DMS 273 (cell line): ENCODE measurements around the gene RALGAPA2.

Experiments
- DNase-seq: peaks from one replicate; lab custom pipeline; 2025; ENCODE audit not compliant: unreplicated experiment; lab: John Stamatoyannopoulos, UW

Gene RALGAPA2

DNA sequence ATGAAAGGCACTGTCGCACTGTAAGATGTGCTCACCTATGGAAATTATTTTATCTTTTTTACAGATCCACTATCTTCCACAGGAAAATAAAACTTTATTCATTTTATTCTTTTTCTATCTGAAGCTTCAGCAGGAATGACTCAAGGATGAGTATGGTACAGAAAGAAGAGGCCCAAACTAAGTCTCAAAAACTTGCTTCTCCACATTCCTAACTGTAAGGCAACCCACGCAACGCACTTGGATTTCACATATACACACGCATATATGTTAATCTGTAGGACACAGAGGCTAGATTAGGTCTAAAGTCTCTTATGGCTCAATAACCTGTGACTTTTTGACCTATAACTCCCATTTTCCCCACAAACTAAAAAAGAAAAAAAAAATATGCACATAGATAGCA, 81.9 kb downstream of the RALGAPA2 start:
- DNase-seq: no peak

DNA sequence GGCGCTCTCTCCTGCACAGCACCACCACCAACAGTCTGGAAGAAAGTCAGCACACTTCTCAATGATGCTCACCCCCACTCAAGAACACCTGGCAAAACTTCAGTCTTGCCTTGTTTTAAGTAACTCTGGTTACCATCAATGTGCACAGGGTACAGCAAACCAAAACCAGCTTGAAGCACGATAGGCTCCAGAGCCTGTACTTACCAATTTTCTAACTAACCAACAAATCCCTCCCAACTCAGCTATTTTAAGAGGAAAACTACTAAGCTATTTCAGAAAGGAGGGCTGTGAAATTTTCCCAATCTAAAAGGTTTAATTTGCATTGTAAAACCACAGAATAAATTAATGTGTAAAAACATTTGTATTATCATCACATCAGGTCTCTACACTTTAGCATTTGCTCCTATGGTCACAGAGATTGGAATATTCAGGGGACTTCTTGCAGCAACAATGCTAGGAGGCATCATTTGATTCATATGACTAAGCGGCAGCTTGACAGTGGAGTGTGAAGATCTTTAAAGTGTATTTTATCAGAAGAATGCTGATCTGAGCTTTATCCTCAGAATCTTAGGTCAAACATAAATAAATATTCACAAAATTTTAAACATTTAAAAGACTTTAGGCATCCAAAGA, 82.8 kb downstream of the RALGAPA2 start:
- no peak for DNase-seq

DNA sequence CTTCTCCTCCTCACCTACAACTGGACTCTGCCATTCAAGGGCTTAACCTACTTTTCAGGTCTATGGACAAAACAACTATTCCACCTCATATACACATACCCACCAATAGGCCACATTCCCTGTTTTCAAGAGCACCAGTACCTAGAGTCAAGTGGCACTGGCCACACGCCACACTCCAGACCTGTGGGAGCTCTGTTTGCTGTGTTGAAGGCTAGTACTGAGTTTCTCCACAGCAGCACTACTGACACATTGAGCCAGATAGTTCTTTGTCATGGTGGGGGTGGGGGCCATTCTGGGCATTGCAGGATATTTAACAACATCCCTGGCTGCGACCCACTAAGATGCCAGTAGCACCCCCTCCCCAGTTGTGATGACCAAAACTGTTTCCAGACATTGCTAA, 84.1 kb downstream of the RALGAPA2 start:
- DNase-seq: no peak

DNA sequence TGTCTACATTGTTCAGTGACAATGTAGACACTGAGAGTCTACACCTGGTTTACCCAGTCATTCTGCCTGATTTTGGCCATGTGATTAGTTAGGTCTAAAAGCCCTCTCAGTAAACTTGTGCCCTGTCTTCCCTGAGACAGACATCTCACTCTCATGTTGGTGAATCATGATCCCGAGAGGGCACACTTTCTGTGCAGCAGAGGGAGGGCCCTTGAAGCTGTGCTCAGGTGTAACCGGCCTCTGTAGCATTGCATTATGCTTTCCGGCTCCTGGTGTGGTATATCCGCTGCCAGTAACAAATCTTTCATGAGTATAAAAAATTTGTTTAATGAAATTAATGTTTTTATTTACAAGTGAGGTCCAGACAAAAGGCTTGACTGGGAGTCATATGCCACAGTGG, 85.0 kb downstream of the RALGAPA2 start:
- no peak for DNase-seq

DNA sequence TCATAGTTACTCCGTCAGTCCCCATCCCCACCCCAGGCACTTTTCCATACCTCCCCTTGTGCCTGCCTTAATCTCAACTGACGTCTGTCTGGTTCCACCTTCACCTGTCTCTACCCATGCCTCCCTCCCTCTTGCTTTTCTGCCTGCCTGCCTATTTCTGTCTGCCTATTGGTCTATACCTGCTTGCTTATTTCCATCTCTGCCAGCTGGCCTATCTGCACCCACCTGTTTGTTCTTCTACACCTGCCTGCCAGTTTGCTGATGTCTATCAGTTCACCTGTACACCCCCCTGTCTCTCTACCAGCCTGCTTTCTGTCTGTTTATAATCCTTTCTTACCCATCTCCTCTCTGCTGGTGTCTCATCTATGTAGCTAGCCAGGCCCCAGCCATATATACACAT, 87.5 kb downstream of the RALGAPA2 start:
- DNase-seq: no peak

DNA sequence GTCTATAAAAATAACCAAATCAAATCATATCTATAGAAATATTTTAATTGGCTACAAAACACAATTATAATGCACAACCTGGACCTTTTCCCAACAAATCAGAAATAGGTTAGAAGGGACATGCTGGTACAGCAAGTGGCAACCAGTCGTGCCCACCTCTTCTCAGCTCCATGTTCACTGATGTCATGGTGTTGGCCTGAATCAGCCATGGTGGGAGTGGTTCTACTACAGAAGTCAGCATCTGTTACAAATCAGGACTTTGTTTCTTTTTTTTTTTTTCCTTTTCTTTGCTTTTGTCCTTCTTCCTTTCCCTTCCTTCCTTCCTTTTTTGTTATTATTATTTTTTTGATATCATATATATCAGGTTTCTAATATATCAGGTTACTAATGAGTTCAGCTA, 91.2 kb downstream of the RALGAPA2 start:
- no peak for DNase-seq

DNA sequence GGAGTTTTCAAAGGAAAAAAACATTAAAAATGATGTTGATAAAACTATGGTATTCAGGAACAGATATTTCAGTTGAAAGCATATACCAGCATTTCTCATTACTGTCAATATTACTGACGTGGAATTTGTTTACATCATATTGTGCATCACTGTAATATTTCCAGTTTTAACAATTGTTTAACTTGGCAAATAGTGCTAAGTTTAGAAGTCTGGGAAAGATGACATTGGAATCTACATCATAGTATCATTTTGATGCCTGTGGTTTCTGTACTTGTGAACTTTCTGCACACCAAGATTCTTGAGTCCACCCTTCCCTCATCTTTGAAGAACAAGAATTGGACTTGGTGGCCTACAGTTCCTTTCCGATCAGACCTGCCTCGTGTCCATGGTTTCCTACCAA, 98.1 kb downstream of the RALGAPA2 start:
- DNase-seq: no peak

DNA sequence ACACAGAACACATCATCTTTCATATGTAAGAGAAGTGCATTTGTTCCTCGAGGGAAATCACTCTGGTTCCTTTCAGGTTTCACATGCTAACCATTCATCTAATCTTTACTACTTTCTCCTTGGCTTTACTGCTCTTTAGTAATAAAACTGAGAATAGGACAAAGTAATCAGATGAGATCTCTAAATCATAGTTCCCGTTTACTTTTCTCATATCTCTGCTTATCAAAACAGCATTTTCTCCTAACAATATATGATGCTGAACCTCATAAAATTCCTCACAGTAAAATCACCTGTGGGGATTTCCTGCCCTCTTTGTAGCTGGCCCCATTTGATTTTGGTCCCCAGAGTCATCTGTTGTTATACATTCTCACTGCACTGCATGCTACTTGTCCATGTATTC, 100.2 kb downstream of the RALGAPA2 start:
- no peak for DNase-seq

DNA sequence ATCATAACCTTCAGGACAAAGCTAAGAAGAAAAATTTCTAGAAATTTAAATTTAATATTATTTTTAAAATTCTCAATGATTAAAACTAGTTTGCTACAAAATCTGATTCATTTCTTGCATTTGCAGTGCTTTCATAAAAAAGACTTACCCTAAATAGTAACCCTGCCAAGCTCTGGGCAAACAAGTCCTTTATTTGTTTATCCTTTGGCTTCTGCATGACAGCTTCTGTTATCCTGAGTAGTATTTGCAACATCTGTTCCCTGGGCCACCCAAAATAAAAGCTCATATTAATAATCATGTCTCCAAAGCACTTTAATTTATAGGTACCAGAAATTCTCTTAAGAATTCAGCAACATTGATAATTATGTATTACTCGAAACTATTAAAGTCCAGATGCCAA, 101.3 kb downstream of the RALGAPA2 start:
- DNase-seq: peak; percentile 48

DNA sequence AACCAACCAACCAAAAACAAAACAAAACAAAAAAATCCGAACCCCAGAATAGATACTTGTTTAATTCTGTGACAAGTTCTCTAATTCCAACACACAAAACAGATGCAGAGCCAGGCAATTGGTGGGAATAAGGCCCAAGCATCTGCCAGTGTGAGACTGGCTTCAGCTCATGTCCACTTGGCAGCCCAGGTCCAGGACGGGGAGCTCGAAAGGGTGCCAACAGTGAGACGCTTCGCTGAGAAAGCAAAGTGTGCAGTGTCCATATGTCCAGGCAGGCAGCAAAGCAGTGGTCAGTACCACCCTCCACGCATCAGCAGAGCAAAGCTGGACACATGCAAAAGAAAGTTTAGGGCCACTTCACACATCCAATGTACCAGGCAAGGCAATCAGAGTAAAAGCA, 102.9 kb downstream of the RALGAPA2 start:
- no peak for DNase-seq

DNA sequence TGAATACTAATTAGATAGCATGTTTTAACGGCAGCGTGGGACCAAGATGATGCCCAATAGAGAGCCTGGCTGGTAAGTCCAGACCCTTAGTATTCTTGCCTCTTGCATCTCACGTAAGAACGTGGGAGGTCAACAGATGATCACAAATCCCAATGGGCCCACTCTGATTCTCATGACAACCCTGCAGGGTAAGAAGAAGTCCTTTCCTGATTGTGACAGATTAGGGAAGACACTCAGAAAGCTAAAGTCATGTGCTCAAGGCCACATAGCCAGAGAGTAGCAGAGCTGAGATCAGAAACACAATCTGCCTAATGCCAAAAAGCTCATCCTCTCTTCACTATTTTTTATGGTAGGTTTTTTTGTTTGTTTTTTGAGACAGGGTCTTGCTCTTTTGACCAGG, 103.8 kb downstream of the RALGAPA2 start:
- no peak for DNase-seq

DNA sequence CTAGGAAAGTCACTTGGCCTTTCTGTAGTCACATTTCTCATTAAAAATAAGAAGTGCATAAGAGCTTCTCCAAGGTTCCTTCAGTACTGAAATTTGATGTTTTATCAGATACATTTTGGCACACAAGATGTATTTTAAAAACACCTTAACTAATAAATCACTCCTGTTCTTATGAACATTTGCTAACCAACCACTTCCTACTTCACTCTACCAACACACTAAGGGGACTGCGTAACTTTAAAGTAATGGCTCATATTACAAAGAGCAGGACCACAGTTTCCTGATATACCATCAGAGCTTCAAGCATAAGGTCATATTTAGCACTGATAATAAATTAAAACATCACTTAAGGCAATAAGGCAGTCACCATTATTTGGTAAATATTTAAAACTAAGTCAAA, 104.4 kb downstream of the RALGAPA2 start:
- DNase-seq: no peak

DNA sequence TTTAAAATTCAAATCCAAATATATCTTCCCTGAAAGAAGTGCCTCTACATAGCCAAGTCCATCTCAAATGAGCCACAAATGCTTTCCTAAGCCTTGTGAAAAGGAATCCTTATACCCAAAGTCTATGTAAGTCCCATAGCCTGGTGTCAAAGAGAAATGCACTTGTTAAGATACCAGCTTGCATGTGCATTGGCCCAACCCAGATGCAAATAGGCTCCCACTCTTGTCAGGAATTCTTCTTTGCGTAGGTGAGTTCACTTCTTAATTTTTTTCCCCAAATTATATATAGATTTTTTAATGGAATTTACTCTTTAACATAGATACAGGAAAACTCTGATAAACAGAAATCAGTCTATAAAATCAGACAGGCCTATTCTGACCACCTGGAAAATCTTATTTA, 105.6 kb downstream of the RALGAPA2 start:
- no peak for DNase-seq

DNA sequence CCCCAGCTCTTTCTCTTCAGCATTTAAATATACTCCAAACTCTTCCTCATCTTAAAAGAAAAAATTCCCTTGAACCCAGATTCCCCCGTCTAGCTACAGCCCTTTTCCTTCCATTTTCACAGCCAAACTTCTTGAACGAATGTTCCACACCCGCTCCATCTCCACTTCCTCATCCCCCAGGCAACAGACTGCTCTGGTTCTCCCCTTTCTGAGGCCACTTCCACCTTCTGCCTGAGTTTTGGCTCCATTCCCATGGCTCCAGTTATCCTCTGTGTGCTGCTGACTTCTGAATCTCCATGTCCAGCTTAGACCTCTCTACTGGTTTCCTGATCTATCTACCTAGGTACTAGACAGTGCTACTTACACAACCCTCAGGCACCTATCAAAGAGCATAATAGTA, 106.4 kb downstream of the RALGAPA2 start:
- peak; percentile 70 for DNase-seq

DNA sequence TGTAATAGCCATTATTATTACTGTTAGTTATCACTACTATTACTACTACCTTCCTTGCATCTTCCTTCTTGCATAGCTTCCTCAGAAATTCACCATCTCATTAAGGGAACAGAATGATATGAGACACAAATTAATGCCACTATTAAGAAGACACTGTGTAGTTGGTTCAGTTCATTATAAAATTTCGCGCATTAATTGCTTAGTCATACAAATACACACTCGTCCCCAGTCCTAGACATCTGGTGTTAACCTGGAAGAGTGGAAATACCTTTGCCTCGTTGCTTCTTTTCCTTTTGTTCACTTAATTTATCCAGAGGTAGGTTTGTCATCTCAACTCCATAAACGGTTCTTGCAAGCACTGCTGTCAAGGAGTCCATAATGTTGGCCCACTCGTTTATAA, 107.5 kb downstream of the RALGAPA2 start:
- no peak for DNase-seq

DNA sequence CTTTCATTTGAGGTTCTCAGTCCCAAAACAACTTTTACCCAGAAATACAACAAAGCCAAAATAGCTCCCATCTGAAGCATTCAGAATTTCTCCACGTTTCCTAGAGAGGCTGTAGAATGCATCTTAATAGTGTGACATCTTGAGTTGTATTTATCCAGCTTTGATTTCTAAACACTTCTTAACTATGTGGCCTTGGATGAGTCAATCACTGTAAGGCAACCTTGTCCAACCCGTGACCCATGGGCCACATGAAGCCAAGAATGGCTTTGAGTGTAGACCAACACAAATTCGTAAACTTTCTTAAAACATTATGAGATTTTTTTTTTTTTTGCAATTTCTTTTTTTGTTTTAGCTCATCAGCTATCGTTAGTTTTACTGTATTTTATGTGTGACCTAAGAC, 108.1 kb downstream of the RALGAPA2 start:
- DNase-seq: no peak

DNA sequence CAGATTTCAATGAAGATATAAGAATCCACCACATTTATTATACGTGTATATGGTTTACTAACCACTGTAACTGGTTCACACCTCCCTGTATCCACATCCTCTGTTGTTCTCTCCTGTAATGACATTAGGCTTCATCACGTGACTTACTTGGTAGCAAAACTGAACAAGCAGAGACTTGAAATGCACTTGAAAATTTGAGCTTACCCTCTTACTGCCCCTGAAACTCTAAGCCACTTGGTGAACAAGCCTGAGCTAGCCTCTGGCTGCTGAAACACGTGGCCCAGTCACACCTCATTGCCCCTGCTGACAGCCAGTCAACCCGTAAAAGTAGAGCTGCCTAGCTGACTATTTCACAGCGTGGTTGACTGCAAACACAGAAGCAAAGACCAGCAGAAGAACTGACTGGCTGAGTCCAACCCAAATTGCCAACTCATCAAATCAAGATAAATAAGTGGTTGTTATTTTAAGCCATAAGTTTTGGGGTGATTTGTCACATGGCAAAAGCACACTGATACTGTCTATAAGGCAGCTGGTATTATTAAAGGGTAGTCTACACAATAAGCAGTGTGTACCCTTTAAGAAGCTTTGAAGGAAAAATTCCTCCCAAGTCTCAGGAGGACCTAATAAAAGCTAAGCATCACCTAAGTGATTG, 109.0 kb downstream of the RALGAPA2 start:
- DNase-seq: peak; percentile 94

DNA sequence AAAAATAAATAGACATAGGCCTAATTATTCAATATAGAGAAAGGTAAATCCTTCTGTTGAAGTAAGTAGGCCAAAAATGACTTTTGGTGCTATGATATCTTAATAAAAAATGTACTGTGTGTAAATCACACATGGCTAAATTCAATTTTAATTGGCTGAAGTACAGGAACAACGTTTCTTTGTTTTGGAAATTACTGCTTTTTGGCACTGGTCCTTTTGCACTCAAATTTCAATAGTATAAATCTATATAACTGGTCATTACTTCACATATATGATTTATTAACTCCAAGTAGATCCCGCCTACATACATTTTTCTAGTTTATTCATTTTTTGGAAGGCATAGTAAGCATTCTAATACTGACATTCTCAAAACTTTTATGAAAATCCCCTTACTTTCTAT, 114.5 kb downstream of the RALGAPA2 start:
- DNase-seq: no peak

DNA sequence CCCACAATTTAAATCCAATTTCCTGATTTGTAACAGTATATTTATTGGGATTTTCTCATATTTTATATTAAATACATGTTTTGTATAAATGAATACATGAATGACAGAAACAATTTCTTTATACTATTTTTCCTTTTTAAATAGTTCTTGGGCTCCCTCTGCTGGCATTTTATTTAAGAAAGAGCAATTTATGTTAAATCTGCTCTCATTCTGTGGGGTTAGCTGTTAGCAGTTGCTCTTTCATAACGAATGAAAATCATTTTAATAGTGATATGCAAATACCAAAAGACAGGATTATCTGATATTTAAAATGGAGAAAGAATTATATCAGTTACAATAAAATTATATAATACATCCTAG, 118.3 kb downstream of the RALGAPA2 start:
- DNase-seq: peak; percentile 87

DNA sequence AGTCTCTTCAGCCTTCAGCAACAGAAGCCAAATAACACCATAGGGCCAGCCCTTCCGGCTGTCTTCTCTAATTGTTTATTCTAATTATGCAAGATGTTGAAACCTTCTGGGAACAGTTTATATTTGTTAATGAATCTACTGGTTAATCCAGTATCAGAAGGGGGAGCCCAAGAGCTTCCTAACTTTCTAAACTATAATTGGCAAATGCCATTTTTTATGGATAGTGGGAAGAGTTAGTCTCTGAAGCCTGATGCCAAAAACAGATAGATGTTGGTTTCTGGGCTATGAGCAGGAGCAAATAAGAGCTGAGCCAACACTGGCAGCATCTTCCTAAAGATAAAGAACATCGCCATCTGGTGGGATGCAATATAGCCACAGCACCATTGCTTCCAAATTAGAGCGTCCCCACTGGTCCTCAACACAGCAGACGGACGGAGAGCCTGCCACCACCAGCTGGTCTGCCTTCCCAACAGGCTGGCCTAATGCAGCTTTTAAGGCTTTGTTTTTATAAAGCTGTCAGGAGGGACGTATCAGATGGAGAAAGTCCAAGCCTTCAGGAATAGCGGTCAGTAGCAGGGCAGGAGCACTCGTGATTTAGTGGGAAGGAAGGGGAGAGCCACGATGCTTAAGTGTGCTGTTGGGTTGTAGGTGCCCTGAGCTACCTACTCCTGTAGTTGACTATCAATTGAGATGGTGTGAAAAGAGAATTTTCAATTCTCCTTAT, 118.8 kb downstream of the RALGAPA2 start:
- DNase-seq: peak; percentile 99

DNA sequence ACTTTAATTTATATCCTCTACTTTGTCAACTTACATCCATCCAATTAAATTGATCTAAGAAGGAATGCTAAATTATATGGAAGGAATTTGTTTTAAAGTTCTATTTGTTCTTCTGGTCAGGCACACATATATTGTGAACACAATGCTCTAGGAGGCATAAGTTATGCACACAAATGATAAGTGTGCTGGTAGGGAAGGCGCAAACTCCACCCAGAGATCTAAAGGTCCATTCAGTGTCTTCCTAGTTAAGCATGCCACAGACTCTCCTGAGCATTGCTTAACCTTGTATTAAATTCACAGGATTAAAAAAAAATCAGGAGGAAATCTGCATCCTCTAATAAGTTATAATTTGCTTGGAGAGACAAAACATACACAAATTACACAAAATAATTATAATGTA, 127.3 kb downstream of the RALGAPA2 start:
- no peak for DNase-seq

DNA sequence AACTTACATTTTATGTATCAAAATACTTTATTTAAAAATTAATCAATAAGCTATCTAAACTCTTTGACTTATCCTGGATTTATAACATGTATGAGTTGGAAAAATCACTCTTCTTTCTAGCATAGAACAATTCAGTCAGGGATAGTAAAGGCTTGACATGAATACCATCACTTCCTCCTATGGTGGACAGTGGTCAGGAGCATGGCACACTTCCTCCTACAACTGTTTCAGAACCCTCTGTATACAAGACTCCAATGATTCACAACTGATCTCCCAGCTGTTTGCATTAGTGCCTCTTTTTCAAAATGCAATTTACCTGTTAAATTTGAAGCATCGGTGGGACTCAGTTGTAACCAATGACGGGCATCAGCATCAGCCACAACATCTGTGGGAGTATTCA, 129.7 kb downstream of the RALGAPA2 start:
- no peak for DNase-seq

DNA sequence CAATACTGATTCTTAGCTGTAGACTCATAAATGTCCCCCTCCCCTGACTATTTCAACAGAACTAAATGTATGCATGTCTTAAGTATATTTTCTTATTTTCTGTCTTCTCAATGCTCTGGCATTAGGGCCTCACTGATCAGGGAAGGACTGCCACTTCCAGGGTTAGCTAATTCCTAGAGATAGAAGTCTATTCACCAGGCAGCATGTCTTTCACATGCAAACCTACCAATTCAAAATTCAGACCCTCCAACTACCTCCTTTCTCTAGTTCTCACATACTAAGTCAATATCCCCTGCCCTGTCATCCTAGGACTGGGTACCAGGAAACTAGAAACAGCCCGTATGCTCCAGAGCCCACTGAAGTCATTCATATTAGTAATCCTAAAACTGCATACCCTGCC, 132.3 kb downstream of the RALGAPA2 start:
- DNase-seq: no peak
